IMR-90 (cell line): ENCODE results near the gene SCFD2. TPM values are rescaled to one million over a fixed set of nuclear protein-coding genes. Genes with fewer than 3 reads are reported as not detected.

Experiments
- ATAC-seq: fragments of 200-7000 bp; cut with Tn5 transposase; 2 replicates; pipeline ENCODE4 v1.9.1; 2020; ENCODE audit warnings: low read depth, mild to moderate bottlenecking, moderate library complexity
- BruUV-seq: library from RNA; stranded (reverse); fragments of 400-500 nt; replicated peaks from 2 replicates; lab custom pipeline; 2021; lab: Mats Ljungman, UMichigan
- CTCF ChIA-PET: fragments of 300-600 bp; formaldehyde crosslinking; extraction: SDS; loops from one replicate; lab custom pipeline; 2021; ENCODE audit warnings: antibody characterized with exemption; lab: Yijun Ruan, JAX
- POLR2A ChIA-PET: fragments of 300-600 bp; sonication (Branson Sonifier 250); formaldehyde crosslinking; loops from one replicate; lab custom pipeline; 2022; ENCODE audit warnings: antibody characterized with exemption; ENCODE audit not compliant: unreplicated experiment; lab: Charles Lee
- DNase-seq: peaks from one replicate; pipeline ENCODE4 v3.0.0; 2013
- H2AFZ ChIP-seq: replicated peaks from 2 replicates; pipeline ENCODE3; 2013; ENCODE audit warnings: low read length, mild to moderate bottlenecking; ENCODE audit not compliant: poor library complexity
- H2AK5ac ChIP-seq: 2 replicates; pipeline ENCODE4 v1.6.1; 2013; ENCODE audit warnings: low read depth, low read length, inconsistent platforms
- H2AK9ac ChIP-seq: replicated peaks from 2 replicates; pipeline ENCODE3; 2013; ENCODE audit warnings: mild to moderate bottlenecking, low read depth, low read length, moderate library complexity; ENCODE audit not compliant: poor library complexity
- H2BK120ac ChIP-seq: 2 replicates; pipeline ENCODE4 v1.6.1; 2013; ENCODE audit warnings: low read depth, low read length, inconsistent platforms
- H2BK15ac ChIP-seq: 3 replicates; pipeline ENCODE4 v1.6.1; 2013; ENCODE audit warnings: low read depth, low read length, inconsistent platforms
- H2BK20ac ChIP-seq: 2 replicates; pipeline ENCODE4 v1.6.1; 2013; ENCODE audit warnings: low read depth, mild to moderate bottlenecking, inconsistent platforms, low read length, moderate library complexity
- H2BK5ac ChIP-seq: 2 replicates; pipeline ENCODE4 v1.6.1; 2013; ENCODE audit warnings: mild to moderate bottlenecking, low read depth, low read length, inconsistent platforms; ENCODE audit not compliant: poor library complexity, severe bottlenecking
- H3K14ac ChIP-seq: replicated peaks from 2 replicates; pipeline ENCODE4 v1.6.1; 2013; ENCODE audit warnings: low read depth, low read length, inconsistent platforms
- H3K18ac ChIP-seq: 2 replicates; pipeline ENCODE4 v1.6.1; 2013; ENCODE audit warnings: low read depth, low read length, control low read depth
- H3K23ac ChIP-seq: 2 replicates; pipeline ENCODE4 v1.6.1; 2013; ENCODE audit warnings: low read depth, low read length, inconsistent platforms
- H3K27ac ChIP-seq: 2 replicates; pipeline ENCODE4 v1.5.1; 2013; ENCODE audit warnings: mild to moderate bottlenecking, control low read depth, low read length; ENCODE audit not compliant: insufficient read depth
- H3K27me3 ChIP-seq: 2 replicates; pipeline ENCODE4 v1.6.1; 2013; ENCODE audit warnings: low read length; ENCODE audit not compliant: control insufficient read depth, insufficient read depth
- H3K36me3 ChIP-seq: 2 replicates; pipeline ENCODE4 v1.6.1; 2013; ENCODE audit warnings: low read length, mixed read lengths; ENCODE audit not compliant: control insufficient read depth, insufficient read depth
- H3K4ac ChIP-seq: 2 replicates; pipeline ENCODE4 v1.6.1; 2013; ENCODE audit warnings: low read depth, low read length, inconsistent platforms
- H3K4me1 ChIP-seq: 2 replicates; pipeline ENCODE4 v1.6.1; 2013; ENCODE audit warnings: low read length, mixed read lengths; ENCODE audit not compliant: control insufficient read depth, insufficient read depth
- H3K4me2 ChIP-seq: 2 replicates; pipeline ENCODE4 v1.6.1; 2013; ENCODE audit warnings: low read depth, mild to moderate bottlenecking, control low read depth, low read length, moderate library complexity
- H3K4me3 ChIP-seq: 2 replicates; pipeline ENCODE4 v1.5.1; 2013; ENCODE audit warnings: low read depth, mild to moderate bottlenecking, control low read depth, low read length, moderate library complexity; ENCODE audit not compliant: insufficient read depth
- H3K56ac ChIP-seq: 2 replicates; pipeline ENCODE4 v1.6.1; 2013; ENCODE audit warnings: low read length, inconsistent platforms; ENCODE audit not compliant: insufficient read depth; ENCODE audit errors: extremely low read depth
- H3K79me1 ChIP-seq, 2 experiments: 2 replicates each; pipeline ENCODE4 v1.6.1; 2013; ENCODE audit warnings: low read length in 2 of 2, inconsistent platforms in 1 of 2, low read depth in 1 of 2
- H3K9ac ChIP-seq: 2 replicates; pipeline ENCODE4 v1.6.1; 2013; ENCODE audit warnings: low read depth, low read length, control low read depth
- H3K9me1 ChIP-seq: 2 replicates; pipeline ENCODE4 v1.6.1; 2013; ENCODE audit warnings: low read length, inconsistent platforms; ENCODE audit not compliant: insufficient read depth
- H3K9me3 ChIP-seq: 2 replicates; pipeline ENCODE4 v1.6.1; 2013; ENCODE audit warnings: low read length; ENCODE audit not compliant: control insufficient read depth, insufficient read depth
- H4K20me1 ChIP-seq: 2 replicates; pipeline ENCODE4 v1.6.1; 2013; ENCODE audit warnings: low read length, inconsistent platforms; ENCODE audit not compliant: insufficient read depth
- H4K5ac ChIP-seq: 2 replicates; pipeline ENCODE4 v1.6.1; 2013; ENCODE audit warnings: mild to moderate bottlenecking, low read depth, low read length, control low read depth
- H4K8ac ChIP-seq, 2 experiments: 2 replicates each; pipeline ENCODE4 v1.6.1; 2013; ENCODE audit warnings: low read depth in 2 of 2, low read length in 2 of 2, control low read depth in 1 of 2, inconsistent platforms in 1 of 2
- H4K91ac ChIP-seq: 2 replicates; pipeline ENCODE4 v1.6.1; 2013; ENCODE audit warnings: low read depth, low read length, inconsistent platforms; ENCODE audit not compliant: insufficient read depth
- BHLHE40 ChIP-seq: fragments of 150-350 bp; IDR thresholded peaks from 2 replicates; pipeline ENCODE4 v1.6.1; 2016; ENCODE audit warnings: mild to moderate bottlenecking, low read depth, low read length
- CEBPB ChIP-seq: IDR thresholded peaks from 2 replicates; pipeline ENCODE4 v1.6.1; 2012; ENCODE audit warnings: low read depth, low read length, improper control_type of control experiment
- CHD1 ChIP-seq: IDR thresholded peaks from 2 replicates; pipeline ENCODE4 v1.6.1; 2012; ENCODE audit warnings: low read depth, low read length, improper control_type of control experiment
- CTCF ChIP-seq: conservative IDR thresholded peaks from 2 replicates; pipeline ENCODE4 v1.5.1; 2012; ENCODE audit warnings: mild to moderate bottlenecking, low read depth, low read length, improper control_type of control experiment
- ELK1 ChIP-seq: fragments of 150-350 bp; IDR thresholded peaks from 2 replicates; pipeline ENCODE4 v1.6.1; 2016; ENCODE audit warnings: low read depth, mild to moderate bottlenecking, low read length, moderate library complexity, borderline replicate concordance
- FOS ChIP-seq: fragments of 150-350 bp; IDR thresholded peaks from 2 replicates; pipeline ENCODE4 v1.6.1; 2016; ENCODE audit warnings: low read depth, low read length
- MAZ ChIP-seq: IDR thresholded peaks from 2 replicates; pipeline ENCODE4 v1.6.1; 2012; ENCODE audit warnings: low read depth, mild to moderate bottlenecking, low read length, improper control_type of control experiment, moderate library complexity, borderline replicate concordance
- NFE2L2 ChIP-seq: fragments of 150-350 bp; IDR thresholded peaks from 2 replicates; pipeline ENCODE4 v1.6.1; 2016; ENCODE audit warnings: low read depth, mild to moderate bottlenecking, low read length
- RAD21 ChIP-seq: IDR thresholded peaks from 2 replicates; pipeline ENCODE4 v1.6.1; 2012; ENCODE audit warnings: low read length, improper control_type of control experiment
- RCOR1 ChIP-seq: IDR thresholded peaks from 2 replicates; pipeline ENCODE4 v1.6.1; 2012; ENCODE audit warnings: mild to moderate bottlenecking, low read length, improper control_type of control experiment; ENCODE audit not compliant: insufficient replicate concordance
- RFX5 ChIP-seq: IDR thresholded peaks from 2 replicates; pipeline ENCODE4 v1.8.0; 2012; ENCODE audit warnings: low read depth, mild to moderate bottlenecking, low read length, moderate library complexity
- SMC3 ChIP-seq: fragments of 150-350 bp; IDR thresholded peaks from 2 replicates; pipeline ENCODE4 v1.6.1; 2016; ENCODE audit warnings: low read depth, mild to moderate bottlenecking, antibody characterized with exemption, low read length, moderate library complexity
- USF2 ChIP-seq: fragments of 150-350 bp; IDR thresholded peaks from 2 replicates; pipeline ENCODE4 v1.6.1; 2017; ENCODE audit warnings: mild to moderate bottlenecking, antibody characterized with exemption, low read length, low read depth
- WGBS, 2 experiments: methylation state at CpG; one replicate each; pipeline versions ENCODE4 v1.1.5 to v1.1.7; 2013; ENCODE audit warnings: missing lambda C conversion rate in 2 of 2; ENCODE audit not compliant: insufficient read length in 1 of 2; ENCODE audit errors: extremely low coverage in 2 of 2; 5-methylcytosine and 5-hydroxymethylcytosine counted together
- dilution Hi-C: fragments of 300-500 bp; cut with HindIII; formaldehyde crosslinking; loops from one replicate; pipeline ENCODE4 v1.14.3; 2018; ENCODE audit warnings: low sequenced_read_pairs; ENCODE audit not compliant: unreplicated experiment
- in situ Hi-C: fragments of 300-500 bp; cut with MboI; formaldehyde crosslinking; loops from 3 replicates; pipeline ENCODE4 v1.14.3; 2019; ENCODE audit warnings: low sequenced_read_pairs, inconsistent platforms, mixed read lengths
- intact Hi-C: fragments of 100-400 bp; cut with micrococcal nuclease; formaldehyde crosslinking; loops from 2 replicates; pipeline ENCODE4 v1.10.0; 2022
- polyA plus RNA-seq, 3 experiments: library from polyadenylated mRNA; depleted of rRNA; stranded (reverse); fragments of >200 nt; gene quantifications; 2 replicates each; pipeline ENCODE4 v1.2.3, GENCODE V29; 2012; ENCODE audit warnings: low replicate concordance in 1 of 3
- total RNA-seq: library from RNA; depleted of rRNA; stranded (reverse); fragments of >200 nt; gene quantifications from 2 replicates; pipeline ENCODE4 v1.2.3, GENCODE V29; 2012

The SCFD2 gene
- total and polyA plus RNA-seq, 2 of the 4 experiments (the other 2 are of a cell fraction): 18.9 to 62.4 TPM

- H2AFZ ChIP-seq: no peak overlapping the region
- H3K56ac ChIP-seq: no peak overlapping the region
- no peak overlapping the region for H4K91ac ChIP-seq
- intact Hi-C loops: no loop called here
- ChIA-PET POLR2A (no interaction called here), CTCF (no interaction called here)
- H3K27ac ChIP-seq: no peak overlapping the region
- H3K23ac ChIP-seq: no peak overlapping the region
- no peaks in the 10 kb centered on the region for H3K27me3 ChIP-seq
- WGBS, 2 experiments: no CpG with 5 or more reads among the region's 2 CpGs
- in situ Hi-C loops: no loop called here
- DNase-seq (peak; percentile 6), ATAC-seq (no peak)
- no peaks in the 10 kb centered on the region; the same call in 1 of the 2 replicates for H3K9me1 ChIP-seq
- H2AK5ac ChIP-seq: no peak overlapping the region
- no peak overlapping the region for H2AK9ac ChIP-seq
- peak overlapping the region; percentile 59; the same call in 1 of the 2 replicates for H4K5ac ChIP-seq
- H4K8ac ChIP-seq: 0 out of 4 replicates have a peak overlapping the region, but pooled peaks of 1 of the 2 experiments have one; percentile 9
- H2BK20ac ChIP-seq: no peak overlapping the region
- 0 out of 2 replicates have a peak overlapping the region, but pooled peaks have one; percentile 62 for H3K14ac ChIP-seq
- 0 out of 3 replicates have a peak overlapping the region, but pooled peaks have one; percentile 58 for H2BK15ac ChIP-seq
- no peak overlapping the region for H3K4ac ChIP-seq
- H3K36me3 ChIP-seq: no peaks in the 10 kb centered on the region
- peaks cover 4% of the 10 kb centered on the region; the same call in 1 of the 2 replicates for H3K4me1 ChIP-seq
- H4K20me1 ChIP-seq: no peaks in the 10 kb centered on the region
- no peak overlapping the region for H3K9ac ChIP-seq
- H3K18ac ChIP-seq: peak overlapping the region; percentile 69; the same call in 1 of the 2 replicates
- H3K79me1 ChIP-seq: peaks cover 4 to 7% of the 10 kb centered on the region in 2 experiments; a peak in 2 of 4 replicates
- H2BK120ac ChIP-seq: no peak overlapping the region
- TF ChIP-seq BHLHE40 (no peak), SMC3 (no peak), NFE2L2 (no peak), ELK1 (no peak), MAZ (no peak), CTCF (no peak), RCOR1 (no peak), FOS (no peak), USF2 (no peak), RFX5 (no peak), RAD21 (no peak), CEBPB (no peak), CHD1 (no peak)
- no peak overlapping the region for H3K4me3 ChIP-seq
- dilution Hi-C loops: no loop called here
- H3K4me2 ChIP-seq: no peak overlapping the region
- peak overlapping the region; percentile 50 for H2BK5ac ChIP-seq
- no peaks in the 10 kb centered on the region for H3K9me3 ChIP-seq
- BruUV-seq: no TSS peak
Measured at GRCh38 chr4:53113431-53114225, 252.2 kb downstream of the SCFD2 start.
